Hepatocyte (in vitro differentiated cells): ENCODE measurements around the gene FLVCR2.

Experiments used
- CTCF ChIP-seq: fragments of 200-600 bp; sonication (generic); IDR thresholded peaks from 2 replicates; pipeline ENCODE4 v1.5.1; 2016; ENCODE audit warnings: antibody characterized with exemption, mild to moderate bottlenecking; ENCODE audit not compliant: poor library complexity
- EZH2 ChIP-seq: fragments of 200-600 bp; sonication (generic); IDR thresholded peaks from 2 replicates; pipeline ENCODE4 v1.6.1; 2016; ENCODE audit warnings: antibody characterized with exemption, mild to moderate bottlenecking, borderline replicate concordance
- EZH2phosphoT487 ChIP-seq: fragments of 200-600 bp; sonication (generic); IDR thresholded peaks from one replicate; pipeline ENCODE4 v1.6.1; 2018; ENCODE audit warnings: antibody characterized with exemption, mild to moderate bottlenecking, low read depth, moderate library complexity; ENCODE audit not compliant: unreplicated experiment, severe bottlenecking

- TF ChIP-seq CTCF (no peak), EZH2phosphoT487 (no peak), EZH2 (no peak)
Measured at GRCh38 chr14:75673345-75674035, 95.1 kb downstream of the FLVCR2 start.
